Gastrocnemius medialis (tissue), 4 donors: ENCODE measurements around the gene A1CF. TPM values are rescaled to one million over a fixed set of nuclear protein-coding genes. Genes with fewer than 3 reads are reported as not detected.

Source experiments
- ATAC-seq, 2 donors: fragments of 150-250 bp; one replicate each; pipeline ENCODE4 v1.9.1; 2016
- DNase-seq, 2 donors: peaks; one replicate each; pipeline ENCODE4 v3.0.0-alpha.2; 2019
- H3K27ac ChIP-seq, 4 donors: fragments of 200-600 bp; sonication (generic); 1 replicate in 1 of 4; 2 replicates in 3 of 4; pipeline ENCODE4 v1.5.1; 2016 to 2018; ENCODE audit warnings: mild to moderate bottlenecking in 2 of 4, moderate library complexity in 1 of 4
- H3K27me3 ChIP-seq, 3 donors: fragments of 200-600 bp; sonication (generic) in 2 of 3; 1 replicate in 1 of 3; 2 replicates in 2 of 3; pipeline versions ENCODE4 v1.5.1 to v1.6.0; 2016 to 2019; ENCODE audit warnings: mild to moderate bottlenecking in 1 of 3, moderate library complexity in 1 of 3
- H3K36me3 ChIP-seq, 2 donors: fragments of 200-600 bp; sonication (generic) in 1 of 2; one replicate each; pipeline ENCODE4 v1.5.1; 2017 to 2018
- H3K4me1 ChIP-seq, 2 donors: fragments of 200-600 bp; sonication (generic) in 1 of 2; one replicate each; pipeline ENCODE4 v1.5.1; 2016 to 2017; ENCODE audit warnings: mild to moderate bottlenecking in 2 of 2
- H3K4me3 ChIP-seq, 4 donors: fragments of 200-600 bp; sonication (generic) in 3 of 4; 1 replicate in 1 of 4; 2 replicates in 3 of 4; pipeline ENCODE4 v1.5.1; 2016 to 2019; ENCODE audit warnings: mild to moderate bottlenecking in 2 of 4
- H3K9me3 ChIP-seq, 3 donors: fragments of 200-600 bp; sonication (generic) in 2 of 3; 1 replicate in 1 of 3; 2 replicates in 2 of 3; pipeline ENCODE4 v1.5.1; 2016 to 2019
- POLR2A ChIP-seq, 2 donors: fragments of 450-650 bp; IDR thresholded peaks; one replicate each; pipeline ENCODE4 v1.6.1; 2017; ENCODE audit warnings: antibody characterized with exemption in 2 of 2, mild to moderate bottlenecking in 2 of 2, moderate library complexity in 2 of 2
- in situ Hi-C, 4 donors: fragments of 200-750 bp; cut with MboI; loops; one replicate each; pipeline versions ENCODE4 v1.15.0 to v1.8.0; 2017; ENCODE audit warnings: low sequenced_read_pairs in 4 of 4
- intact Hi-C: fragments of 100-400 bp; cut with DNase I; formaldehyde crosslinking; loops from one replicate; pipeline ENCODE4 v1.15.1; 2023; ENCODE audit warnings: low total_unique reads
- total RNA-seq, 4 donors: library from RNA; depleted of rRNA; stranded (reverse); fragments of >200 nt; gene quantifications; one replicate each; pipeline versions ENCODE4 v1.1.0 to v1.2.3, GENCODE V29; 2016
- TF ChIP-seq, protein P1 (sequence below), 5 experiments: fragments of 450-650 bp in 3 of 5; fragments of 200-600 bp in 2 of 5; sonication (generic) in 2 of 5; IDR thresholded peaks in 4 of 5; conservative IDR thresholded peaks in 1 of 5; 1 replicate in 4 of 5; 2 replicates in 1 of 5; pipeline ENCODE4 v1.5.1; 2016 to 2019; ENCODE audit warnings: antibody characterized with exemption in 5 of 5, mild to moderate bottlenecking in 3 of 5, moderate library complexity in 3 of 5

The A1CF gene
- total RNA-seq, 4 donors from 2014 or later = 0.20 to 0.36 (median 0.31) TPM; not detected in 1

GRCh38 chr10:50832171-50832751, 53.2 kb downstream of the A1CF start:
- no peak for DNase-seq
- Histone ChIP-seq H3K36me3 (no peaks in the 10 kb centered on the region), H3K27ac (no peak overlapping the region), H3K27me3 (no peaks in the 10 kb centered on the region), H3K9me3 (no peaks in the 10 kb centered on the region), H3K4me3 (no peak overlapping the region), H3K4me1 (no peaks in the 10 kb centered on the region)
- in situ Hi-C loops = no loop called here
- no peak for TF ChIP-seq POLR2A (IDR thresholded peaks at IDR 0.05)
- TF ChIP-seq, protein P1, sequence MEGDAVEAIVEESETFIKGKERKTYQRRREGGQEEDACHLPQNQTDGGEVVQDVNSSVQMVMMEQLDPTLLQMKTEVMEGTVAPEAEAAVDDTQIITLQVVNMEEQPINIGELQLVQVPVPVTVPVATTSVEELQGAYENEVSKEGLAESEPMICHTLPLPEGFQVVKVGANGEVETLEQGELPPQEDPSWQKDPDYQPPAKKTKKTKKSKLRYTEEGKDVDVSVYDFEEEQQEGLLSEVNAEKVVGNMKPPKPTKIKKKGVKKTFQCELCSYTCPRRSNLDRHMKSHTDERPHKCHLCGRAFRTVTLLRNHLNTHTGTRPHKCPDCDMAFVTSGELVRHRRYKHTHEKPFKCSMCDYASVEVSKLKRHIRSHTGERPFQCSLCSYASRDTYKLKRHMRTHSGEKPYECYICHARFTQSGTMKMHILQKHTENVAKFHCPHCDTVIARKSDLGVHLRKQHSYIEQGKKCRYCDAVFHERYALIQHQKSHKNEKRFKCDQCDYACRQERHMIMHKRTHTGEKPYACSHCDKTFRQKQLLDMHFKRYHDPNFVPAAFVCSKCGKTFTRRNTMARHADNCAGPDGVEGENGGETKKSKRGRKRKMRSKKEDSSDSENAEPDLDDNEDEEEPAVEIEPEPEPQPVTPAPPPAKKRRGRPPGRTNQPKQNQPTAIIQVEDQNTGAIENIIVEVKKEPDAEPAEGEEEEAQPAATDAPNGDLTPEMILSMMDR (IDR thresholded peaks at IDR 0.05 in 4 of 5, conservative IDR thresholded peaks at IDR 0.05 in 1 of 5) = no peak
- intact Hi-C loops = no loop called here
- no peak for ATAC-seq

GRCh38 chr10:50830066-50830465, 55.4 kb downstream of the A1CF start:
- no peaks in the 10 kb centered on the region for H3K4me1 ChIP-seq
- intact Hi-C loops (no loop called here), in situ Hi-C loops (no loop called here)
- no peak overlapping the region for H3K4me3 ChIP-seq
- no peaks in the 10 kb centered on the region for H3K36me3 ChIP-seq
- TF ChIP-seq, protein P1 (IDR thresholded peaks at IDR 0.05 in 4 of 5, conservative IDR thresholded peaks at IDR 0.05 in 1 of 5) = no peak
- no peak for TF ChIP-seq POLR2A (IDR thresholded peaks at IDR 0.05)
- H3K27me3 ChIP-seq = no peaks in the 10 kb centered on the region
- no peak overlapping the region for H3K27ac ChIP-seq
- H3K9me3 ChIP-seq = no peaks in the 10 kb centered on the region
- no peak for ATAC-seq
- no peak for DNase-seq

GRCh38 chr10:50824782-50825181, 60.6 kb downstream of the A1CF start:
- no peak for TF ChIP-seq POLR2A (IDR thresholded peaks at IDR 0.05)
- TF ChIP-seq, protein P1 (IDR thresholded peaks at IDR 0.05 in 4 of 5, conservative IDR thresholded peaks at IDR 0.05 in 1 of 5) = no peak
- H3K4me3 ChIP-seq = no peak overlapping the region
- H3K4me1 ChIP-seq = no peaks in the 10 kb centered on the region
- DNase-seq = no peak
- no peak overlapping the region for H3K27ac ChIP-seq
- in situ Hi-C loops (no loop called here), intact Hi-C loops (no loop called here)
- no peaks in the 10 kb centered on the region for H3K36me3 ChIP-seq
- ATAC-seq = no peak
- no peaks in the 10 kb centered on the region for H3K9me3 ChIP-seq
- H3K27me3 ChIP-seq = no peaks in the 10 kb centered on the region

GRCh38 chr10:50823789-50824188, 61.6 kb downstream of the A1CF start:
- no peaks in the 10 kb centered on the region for H3K36me3 ChIP-seq
- H3K27ac ChIP-seq = no peak overlapping the region
- H3K9me3 ChIP-seq = no peaks in the 10 kb centered on the region
- H3K27me3 ChIP-seq = no peaks in the 10 kb centered on the region
- intact Hi-C loops (no loop called here), in situ Hi-C loops (no loop called here)
- TF ChIP-seq, protein P1 (IDR thresholded peaks at IDR 0.05 in 4 of 5, conservative IDR thresholded peaks at IDR 0.05 in 1 of 5) = no peak
- TF ChIP-seq POLR2A (IDR thresholded peaks at IDR 0.05) = no peak
- no peak overlapping the region for H3K4me3 ChIP-seq
- no peak for DNase-seq
- no peaks in the 10 kb centered on the region for H3K4me1 ChIP-seq
- ATAC-seq = no peak

- TF ChIP-seq, protein P1 (IDR thresholded peaks at IDR 0.05 in 4 of 5, conservative IDR thresholded peaks at IDR 0.05 in 1 of 5) = no peak
- no peak for TF ChIP-seq POLR2A (IDR thresholded peaks at IDR 0.05)
- intact Hi-C loops (no loop called here), in situ Hi-C loops (no loop called here)
- H3K27ac ChIP-seq = no peak overlapping the region
- ATAC-seq (no peak), DNase-seq (no peak)
- no peaks in the 10 kb centered on the region for H3K9me3 ChIP-seq
- no peaks in the 10 kb centered on the region for H3K36me3 ChIP-seq
- no peaks in the 10 kb centered on the region for H3K4me1 ChIP-seq
- H3K27me3 ChIP-seq = no peaks in the 10 kb centered on the region
- H3K4me3 ChIP-seq = no peak overlapping the region
Measured at GRCh38 chr10:50809596-50809995, 75.8 kb downstream of the A1CF start.
